GM21825 (cell line): Measurements from ENCODE around the gene STK32C.

Experiments used
- ATAC-seq: cut with Tn5 transposase; IDR thresholded peaks from one replicate; pipeline ENCODE4 v1.9.1; 2021; ENCODE audit warnings: mild to moderate bottlenecking, moderate library complexity; ENCODE audit not compliant: unreplicated experiment

STK32C gene

DNA sequence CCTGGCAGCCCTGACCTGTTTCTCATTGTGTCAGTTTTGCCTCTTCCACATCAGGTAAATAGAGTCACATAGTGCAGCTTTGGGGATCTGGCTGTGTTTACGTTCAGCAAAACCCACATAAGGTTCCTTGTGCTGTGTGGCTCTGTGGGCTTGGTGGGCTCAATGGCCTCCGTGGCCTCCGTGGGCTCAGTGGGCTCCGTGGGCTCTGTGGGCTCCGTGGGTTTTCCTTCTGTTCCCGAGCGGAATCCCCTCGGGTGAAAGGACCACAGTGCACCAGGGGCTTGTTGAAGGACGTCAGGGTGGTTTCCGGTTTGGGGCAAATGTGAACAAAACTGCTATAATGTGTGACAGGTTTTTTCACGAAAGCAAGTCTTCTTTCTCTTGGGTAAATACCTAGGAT lies 133.5 kb downstream of the STK32C start:
- no peak for ATAC-seq

DNA sequence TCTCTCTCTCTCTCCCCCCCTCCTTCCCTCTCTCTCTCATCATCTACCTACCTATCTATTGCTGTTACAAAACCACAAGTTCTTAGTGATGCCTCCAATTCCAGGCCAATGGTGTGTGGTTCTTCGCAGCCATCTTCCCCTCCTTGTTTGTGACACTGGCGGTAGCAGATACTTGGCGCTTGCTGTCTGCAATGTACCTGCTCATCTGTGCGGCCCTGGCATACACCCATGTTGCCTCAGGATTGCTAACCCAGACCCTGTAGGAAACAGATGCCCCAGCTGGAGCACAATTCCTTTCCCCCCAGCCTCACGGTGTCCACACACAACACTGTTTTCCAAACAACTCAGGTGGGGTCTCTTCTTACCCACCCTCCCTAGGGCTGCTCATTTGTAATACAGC lies 134.6 kb downstream of the STK32C start:
- no peak for ATAC-seq

DNA sequence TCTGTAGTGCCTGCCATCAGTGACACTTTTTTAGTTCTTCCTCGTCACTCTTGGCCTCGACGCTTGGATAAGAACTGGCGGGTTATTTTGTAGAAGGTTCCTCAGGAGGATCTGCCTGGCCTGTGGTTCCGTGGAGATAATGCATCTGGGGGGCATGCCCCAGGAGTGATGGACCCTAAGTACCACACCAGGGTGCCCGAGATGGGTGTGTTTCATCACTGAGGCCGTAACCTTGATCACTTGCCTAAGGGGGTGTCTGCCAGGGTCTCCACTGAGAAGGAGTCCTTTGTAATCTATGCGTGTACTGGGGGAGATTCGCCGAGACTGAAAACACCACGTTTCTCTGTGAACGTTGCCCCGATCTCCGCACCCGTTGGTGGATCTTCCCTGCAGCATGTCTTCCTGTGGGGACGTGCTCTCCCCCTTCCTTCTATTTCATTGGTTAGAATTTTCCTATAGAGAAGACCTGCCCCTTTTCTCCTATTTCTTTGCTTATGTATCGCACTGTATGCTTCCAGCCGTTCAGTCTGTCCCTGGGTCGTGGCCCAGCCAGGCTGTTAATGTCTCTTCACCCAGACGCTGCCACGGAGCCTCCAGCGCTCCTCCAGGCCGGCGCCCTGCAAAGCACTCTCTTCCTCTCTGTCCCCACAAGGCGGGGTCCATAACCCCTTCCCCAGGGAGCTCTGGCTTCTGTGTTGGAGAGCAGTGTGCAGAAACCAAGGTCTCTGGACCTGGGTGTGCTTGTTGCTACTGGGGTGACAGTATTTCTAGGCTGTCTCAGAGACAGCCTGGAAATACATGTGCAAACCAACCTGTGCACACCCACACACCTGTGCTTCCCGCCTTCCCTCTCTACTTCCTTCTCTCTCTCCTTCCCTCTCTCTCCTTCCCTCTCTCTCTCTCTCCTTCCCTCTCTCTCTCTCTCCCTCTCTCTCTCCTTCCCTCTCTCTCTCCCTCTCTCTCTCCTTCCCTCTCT lies 135.4 kb downstream of the STK32C start:
- no peak for ATAC-seq

DNA sequence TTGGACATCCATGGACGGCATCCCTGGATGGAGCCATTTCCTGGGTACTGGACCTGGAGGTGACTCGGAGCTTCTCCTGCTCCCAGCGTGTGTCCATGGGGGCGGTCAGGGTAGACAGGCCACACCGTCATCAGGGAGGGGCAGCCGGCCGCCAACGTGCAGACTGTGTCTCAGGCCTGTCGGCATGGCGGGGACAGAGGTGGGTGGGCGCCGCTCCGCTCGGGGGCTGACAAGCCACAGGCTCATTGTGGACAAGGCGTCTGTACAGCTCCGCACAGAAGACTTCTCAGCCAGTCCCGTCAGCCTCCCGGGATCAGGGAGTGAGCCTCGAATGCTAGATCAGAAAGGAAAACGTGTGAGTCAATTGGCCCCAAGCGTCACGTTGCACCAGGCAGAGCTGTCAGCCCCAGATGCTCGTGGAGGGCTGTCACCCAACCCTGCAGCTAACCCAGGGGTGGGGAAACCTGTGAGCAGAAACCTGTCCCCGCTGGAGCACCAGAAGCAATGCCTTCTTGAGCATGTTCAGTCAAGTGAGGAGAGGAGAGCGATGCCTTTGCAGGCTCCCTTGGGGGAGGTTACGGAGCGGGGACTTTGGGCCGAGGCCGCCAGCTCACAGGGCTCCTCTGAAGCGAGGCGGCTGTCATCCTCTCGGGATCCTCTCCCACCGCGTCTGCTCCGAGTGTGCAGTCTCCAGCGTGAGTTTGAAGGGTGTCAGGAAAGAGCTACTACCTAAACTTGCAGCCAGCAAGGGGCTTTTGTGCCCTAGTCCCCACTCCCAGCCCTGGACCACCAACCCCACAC lies 137.0 kb downstream of the STK32C start:
- ATAC-seq: no peak

DNA sequence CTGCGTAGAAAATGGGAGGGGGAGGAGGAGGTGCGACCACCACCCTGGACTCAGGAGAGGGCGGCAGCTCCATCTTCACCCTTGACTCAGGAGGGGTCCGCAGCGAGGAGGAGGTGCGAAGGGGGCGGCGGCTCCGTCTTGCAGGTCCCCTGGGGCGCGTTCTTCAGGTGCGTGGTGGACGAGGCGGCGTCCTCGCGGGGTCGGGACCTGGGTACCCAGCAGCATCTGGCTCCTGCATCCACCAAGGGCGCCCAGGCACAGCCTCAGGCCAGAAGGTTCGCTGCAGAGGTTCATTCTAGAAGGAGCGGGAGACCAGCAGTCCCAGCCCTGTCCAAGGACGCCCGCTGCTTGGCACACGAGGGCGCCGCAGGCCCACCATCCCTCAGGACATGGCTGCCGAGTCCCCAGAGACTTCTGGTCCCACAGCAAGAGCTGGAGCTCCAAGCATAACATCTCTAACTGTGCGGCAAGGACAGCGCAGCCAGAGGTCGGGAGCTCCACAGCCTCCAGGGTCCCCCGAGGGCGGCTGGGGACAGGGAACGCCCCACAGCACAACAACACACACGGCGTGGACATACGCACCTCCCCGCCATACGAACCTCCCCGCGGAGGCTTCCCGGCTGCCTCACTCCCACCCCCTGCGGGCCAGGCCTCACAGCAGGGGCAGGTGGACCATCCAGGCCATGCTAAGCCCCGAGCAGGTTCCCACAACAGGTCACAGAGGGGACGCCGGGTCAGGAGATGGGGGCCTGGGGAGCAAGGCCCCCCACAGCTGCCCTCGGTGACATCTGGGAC lies 137.8 kb downstream of the STK32C start:
- ATAC-seq: no peak

DNA sequence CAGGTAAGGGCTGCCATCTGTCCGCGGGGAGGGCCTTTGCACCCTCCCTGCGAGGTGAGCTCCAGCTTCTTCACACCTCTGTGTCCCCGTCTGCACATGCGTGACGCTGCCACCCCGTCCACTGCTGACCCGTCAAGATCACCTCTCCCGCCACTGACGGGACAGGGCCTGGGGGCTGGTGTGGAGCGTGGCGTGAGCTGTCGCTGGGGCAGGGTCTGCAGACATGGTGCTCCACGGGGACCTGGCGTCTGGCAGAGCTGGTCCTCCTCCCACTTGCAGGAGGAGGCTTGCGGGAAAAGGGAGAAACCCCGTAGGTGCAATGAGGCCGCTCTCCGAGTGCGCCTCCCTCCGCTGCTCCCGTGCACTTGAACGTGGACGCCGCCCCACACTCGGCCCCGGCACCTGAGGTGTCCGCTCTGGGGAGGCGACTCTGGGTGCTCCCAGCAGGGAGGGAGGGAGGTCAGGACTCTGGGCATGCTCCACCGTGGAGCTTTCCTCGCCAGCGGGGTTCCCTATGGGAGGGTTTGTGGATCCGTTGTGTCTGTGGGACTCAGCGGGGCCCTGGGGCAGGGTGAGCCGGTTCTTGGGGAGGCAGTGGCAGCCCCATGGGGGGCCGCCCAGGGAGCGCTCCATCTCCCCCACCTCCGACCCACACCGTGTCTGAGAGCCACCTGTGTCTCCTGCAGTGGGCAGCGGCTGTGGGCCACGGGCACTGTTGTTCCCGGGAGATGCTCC lies 138.6 kb downstream of the STK32C start:
- no peak for ATAC-seq

DNA sequence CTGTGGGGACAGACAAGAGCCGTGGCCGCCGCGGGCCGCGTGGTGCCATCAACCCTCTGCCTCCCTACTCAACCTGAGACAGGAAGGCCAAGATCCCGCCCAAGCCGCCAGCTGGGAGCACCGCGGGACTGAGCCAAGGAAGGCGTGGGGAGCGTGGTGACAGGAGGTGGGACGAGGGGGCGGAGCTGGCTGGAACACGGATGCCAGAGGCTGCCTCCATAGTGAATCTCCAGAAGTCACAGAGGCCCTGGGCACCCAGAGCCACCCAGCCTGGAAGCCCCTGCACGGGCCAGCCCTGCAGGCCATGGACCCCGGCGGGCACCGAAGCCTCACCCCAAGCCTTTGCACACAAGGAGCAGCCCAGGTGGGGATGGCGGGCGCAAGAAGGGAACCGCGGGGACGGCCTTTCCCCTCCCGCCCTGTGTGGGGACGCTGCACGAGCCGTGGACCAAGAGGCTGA lies 139.1 kb downstream of the STK32C start:
- no peak for ATAC-seq

DNA sequence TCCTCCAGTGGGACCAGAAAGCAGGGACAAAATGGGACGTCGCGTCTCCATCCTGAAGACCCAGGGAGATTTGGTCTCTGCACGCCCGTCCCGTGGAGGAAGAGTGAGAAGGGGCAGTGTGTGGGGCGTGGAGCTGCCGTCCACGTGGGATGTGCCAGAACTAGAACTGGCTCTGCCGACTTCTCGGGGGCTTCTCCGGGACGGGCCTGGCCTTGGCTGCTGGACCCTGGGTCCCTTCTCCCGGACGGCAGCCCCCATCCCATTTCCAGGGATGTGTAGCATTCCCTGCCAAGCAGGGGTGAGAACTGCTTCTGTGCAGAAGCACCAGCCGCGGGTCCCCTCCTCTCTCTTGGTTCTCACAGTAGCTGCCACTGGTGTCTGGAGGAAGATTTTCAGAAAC lies 139.8 kb downstream of the STK32C start:
- no peak for ATAC-seq

DNA sequence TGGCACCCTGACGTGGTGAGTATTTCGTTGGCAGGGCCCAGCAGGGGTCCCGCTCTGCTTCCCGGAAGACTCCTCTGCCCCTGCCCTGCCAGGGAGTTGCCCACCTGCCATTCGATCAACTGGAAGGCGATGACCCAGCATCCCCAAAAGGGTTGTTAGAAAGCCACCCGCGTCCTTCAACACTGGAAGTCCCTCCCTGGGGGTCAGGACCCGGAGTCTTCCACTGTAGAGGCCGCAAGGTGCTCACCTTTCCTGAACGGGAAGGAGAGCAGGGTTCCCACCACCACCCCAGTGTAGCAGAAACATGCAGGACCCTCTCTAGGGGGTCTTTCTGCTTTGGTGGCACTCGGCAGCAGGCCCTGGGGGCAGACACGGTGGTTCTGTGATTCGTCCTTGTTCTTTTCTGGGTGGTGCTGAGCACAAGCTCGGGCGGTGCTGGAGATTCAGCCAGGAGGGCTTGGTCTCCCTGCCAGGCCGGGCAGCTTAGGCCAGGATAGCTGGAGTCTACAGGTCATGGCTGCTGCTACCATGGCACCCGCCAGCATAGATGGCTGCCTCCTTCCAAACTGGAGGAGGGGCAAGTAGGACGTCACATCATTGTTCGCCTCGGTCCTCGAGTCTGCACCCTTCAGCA lies 140.6 kb downstream of the STK32C start:
- ATAC-seq: no peak

DNA sequence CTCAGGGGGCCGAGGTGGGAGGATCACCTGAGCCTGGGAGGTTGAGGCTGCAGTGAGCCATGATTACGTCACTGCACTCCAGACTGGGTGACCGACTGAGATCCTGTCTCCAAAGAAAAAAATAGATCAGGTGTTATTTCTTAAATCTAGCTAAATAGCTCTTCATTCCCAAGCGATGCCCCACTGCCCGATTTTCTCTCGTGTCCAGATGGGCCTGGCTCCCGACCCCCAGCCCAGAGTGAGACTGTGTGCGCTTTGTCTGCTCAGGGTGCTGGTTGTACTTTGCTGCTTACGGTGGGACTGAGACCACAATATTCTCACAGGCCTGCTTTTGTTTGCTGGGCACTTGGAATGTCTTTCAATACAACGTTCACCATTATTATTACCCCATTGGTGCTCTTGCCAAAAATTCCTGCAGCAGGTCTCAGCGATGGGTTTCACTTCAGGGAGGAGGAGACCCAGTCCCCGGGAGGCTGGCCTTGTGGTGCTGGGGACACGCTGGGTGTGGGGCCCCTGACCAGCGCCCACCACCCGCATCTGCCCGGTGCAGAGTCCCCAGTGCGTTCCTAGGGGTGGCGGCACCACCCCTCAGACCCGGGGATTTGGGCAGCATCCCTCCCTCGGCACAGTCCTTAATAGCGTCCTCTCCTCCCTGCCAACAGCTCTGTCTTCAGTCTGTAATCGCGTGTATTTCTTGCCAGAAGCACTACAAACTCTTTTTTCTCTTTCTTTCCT lies 141.4 kb downstream of the STK32C start:
- ATAC-seq: no peak

DNA sequence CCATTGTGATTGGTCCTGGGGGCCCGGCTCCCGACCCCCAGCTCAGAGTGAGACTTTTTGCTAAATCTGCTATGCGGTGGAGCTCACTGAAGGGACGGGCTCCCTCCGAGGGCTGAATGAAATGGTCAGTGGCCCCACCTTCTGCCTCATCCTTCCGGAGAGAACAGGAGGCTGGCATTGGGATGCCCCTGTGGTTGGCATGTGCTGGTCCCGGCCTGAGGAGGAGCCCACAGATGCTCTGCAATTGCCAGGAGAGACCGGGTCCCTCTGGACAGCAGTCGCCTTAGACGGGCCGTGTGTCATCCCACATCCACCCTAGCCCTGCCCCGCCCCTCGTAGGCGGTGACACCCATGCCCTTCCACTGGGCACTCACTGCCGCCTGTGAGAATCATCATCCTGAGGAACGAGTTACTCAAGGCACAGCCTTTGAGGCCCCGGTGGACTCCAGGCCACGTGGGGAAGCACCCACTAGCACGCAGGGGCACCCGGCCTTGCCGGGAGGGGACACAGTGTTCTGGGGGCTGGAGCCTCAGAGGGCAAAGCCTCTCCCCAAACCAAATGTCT lies 142.3 kb downstream of the STK32C start:
- no peak for ATAC-seq

DNA sequence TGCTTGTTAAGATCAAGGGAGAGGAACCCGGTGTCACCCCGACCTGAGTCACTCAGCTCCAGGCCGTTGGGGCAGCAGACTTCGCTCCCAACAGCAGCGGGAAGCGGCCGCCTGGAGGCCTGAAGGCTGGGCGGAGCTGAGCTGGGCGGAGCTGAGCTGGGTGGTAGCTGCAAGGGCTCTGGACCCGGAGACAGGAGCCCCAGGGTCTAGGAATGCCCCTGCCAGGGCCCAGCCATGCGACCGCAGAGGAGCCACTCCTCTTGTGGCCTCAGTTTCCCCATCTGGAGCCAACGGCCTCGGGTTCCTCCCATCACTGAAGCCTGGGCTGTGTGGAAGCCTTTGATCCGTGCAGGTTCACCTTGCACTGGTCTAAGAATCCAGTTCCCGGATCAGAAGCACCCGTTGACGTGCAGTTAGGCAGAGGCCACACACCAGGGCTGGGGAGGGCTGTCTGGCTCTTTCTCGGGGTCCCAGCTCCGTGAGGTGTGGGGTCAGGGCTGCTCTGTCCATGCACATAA lies 142.9 kb downstream of the STK32C start:
- ATAC-seq: no peak

DNA sequence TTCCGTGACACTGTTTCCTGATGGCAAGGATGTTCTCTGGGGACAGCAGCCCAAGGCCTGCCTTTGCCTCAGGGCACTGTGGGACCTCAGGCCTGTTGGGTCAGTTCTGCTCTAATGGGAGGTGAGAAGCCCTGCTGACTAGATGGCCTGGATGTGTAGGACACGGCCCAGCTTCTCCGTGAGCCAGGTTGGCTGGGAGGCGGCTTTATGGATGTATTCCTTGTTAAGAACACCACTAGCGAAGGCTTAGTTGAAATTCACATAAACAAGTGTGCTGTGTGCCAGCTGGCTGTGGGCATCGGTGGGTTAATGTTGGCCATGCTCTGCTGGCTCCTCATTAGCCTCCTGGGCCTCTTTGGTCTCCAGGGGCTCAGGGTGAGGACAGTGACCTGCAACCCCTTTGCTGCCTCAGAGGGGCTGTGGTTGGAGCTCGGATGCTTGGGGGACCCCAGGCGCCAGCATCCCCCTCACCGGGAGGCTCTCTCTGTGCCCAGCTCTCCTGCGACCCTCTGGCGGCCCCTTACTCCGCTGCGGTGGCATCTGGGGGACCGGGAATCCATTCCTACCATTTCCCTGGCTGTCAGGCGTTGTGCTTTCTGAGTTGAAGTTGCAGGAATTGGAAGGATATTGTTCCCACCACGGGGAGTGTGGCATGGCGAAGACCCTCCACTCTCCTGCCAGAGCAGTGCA lies 143.8 kb downstream of the STK32C start:
- no peak for ATAC-seq

DNA sequence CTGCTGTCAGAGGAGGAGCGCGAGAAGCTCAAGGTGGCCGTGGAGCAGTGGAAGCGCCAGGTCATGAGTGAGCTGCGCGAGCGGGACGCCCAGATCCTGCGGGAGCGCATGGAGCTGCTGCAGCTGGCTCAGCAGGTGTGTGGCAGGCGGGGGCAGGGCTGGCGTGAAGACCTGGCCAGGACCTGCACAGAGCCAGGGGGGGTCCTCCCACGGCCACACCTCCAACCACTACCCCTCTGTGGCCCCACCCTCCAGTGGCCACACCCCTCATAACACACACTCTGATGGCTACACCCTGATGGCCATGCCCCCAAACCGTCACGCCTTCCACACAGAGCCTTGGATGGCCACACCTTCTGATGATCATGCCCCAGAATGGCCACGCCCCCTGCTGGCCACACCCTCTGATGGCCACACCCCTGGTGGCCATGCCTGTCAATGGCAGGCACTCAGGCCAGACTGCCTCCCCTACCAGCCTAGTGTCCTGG lies 144.4 kb downstream of the STK32C start:
- peak; percentile 55 for ATAC-seq

DNA sequence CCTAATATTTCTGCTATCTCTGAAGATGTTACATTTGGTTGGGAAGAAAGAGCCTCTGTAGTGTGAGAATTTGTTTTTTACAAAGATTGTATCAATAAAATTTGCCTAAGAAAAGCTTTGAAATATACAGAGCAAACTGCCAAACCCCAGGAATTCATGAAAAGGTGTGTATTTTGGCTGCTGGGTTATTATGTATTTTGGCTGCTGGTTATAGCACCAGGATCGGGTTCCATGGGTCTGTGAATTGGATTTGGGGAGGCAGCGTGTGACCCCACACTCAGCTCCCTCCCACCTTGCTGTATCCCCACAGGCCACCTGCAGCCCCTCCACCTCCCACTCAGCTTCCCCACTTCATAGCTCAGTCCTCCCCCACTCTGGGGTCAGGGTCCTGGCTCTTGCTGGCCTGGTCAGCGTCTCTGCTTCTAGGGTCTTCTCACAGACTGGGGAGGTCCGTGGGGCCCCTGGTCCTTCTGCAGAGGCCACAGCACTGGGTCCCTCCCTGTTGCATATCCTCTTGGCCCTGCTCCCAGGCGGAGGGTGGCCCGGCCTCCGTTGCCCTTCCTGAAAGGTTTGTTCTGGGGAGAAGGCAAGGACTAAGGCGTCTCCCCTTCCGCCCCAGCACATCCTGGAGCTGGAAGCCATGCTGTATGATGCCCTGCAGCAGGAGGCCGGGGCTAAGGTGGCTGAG lies 145.0 kb downstream of the STK32C start:
- no peak for ATAC-seq

DNA sequence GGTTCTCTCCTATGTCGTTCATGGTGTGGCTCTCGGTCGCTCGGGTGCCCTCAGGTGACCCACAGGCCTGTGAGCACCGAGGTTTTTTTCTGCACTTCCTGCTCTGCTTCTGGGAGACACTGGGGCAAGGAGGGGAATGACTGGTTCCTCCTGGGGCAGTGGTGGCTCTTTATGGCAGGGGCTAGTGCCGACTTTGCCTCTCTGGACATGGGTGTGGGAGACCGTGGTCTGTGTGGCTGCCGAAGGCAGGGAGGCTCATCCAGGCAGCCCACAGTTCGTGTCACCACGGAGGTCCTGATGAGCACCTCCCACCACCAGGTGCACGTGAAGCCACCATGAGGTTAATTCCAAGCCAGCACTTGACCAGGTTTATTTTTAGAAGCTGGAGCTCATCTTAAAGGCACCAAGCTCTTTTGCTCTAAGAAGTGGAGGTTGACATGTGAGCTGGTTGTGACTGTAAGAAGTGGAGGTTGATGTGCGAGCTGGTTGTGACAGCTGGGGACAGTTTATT lies 145.7 kb downstream of the STK32C start:
- peak; percentile 48 for ATAC-seq
